HCT116 (cell line): ENCODE measurements around the gene RBBP9.

Source experiments
- JUND ChIP-seq: IDR thresholded peaks from 2 replicates; pipeline ENCODE4 v1.6.1; 2012
- POLR2AphosphoS5 ChIP-seq: IDR thresholded peaks from 2 replicates; pipeline ENCODE4 v1.6.1; 2011; ENCODE audit warnings: mild to moderate bottlenecking, low read depth, low read length, moderate library complexity
- RAD21 ChIP-seq: IDR thresholded peaks from 2 replicates; pipeline ENCODE4 v1.6.1; 2012; ENCODE audit warnings: low read depth, mild to moderate bottlenecking
- TF ChIP-seq, protein P1 (sequence below): IDR thresholded peaks from 2 replicates; pipeline ENCODE4 v1.6.1; 2012
- TF ChIP-seq, protein P2 (sequence below), 3 experiments: fragments of 200-600 bp in 1 of 3; sonication (generic) in 1 of 3; IDR thresholded peaks in 2 of 3; conservative IDR thresholded peaks in 1 of 3; 2 replicates each; pipeline ENCODE4 v1.5.1; 2012 to 2017; ENCODE audit warnings: low read depth in 2 of 3, low read length in 2 of 3, antibody characterized with exemption in 1 of 3, borderline replicate concordance in 1 of 3, control low read depth in 1 of 3, mild to moderate bottlenecking in 1 of 3, mixed read lengths in 1 of 3, mixed run types in 1 of 3, moderate library complexity in 1 of 3; ENCODE audit not compliant: insufficient read depth in 1 of 3

DNA sequence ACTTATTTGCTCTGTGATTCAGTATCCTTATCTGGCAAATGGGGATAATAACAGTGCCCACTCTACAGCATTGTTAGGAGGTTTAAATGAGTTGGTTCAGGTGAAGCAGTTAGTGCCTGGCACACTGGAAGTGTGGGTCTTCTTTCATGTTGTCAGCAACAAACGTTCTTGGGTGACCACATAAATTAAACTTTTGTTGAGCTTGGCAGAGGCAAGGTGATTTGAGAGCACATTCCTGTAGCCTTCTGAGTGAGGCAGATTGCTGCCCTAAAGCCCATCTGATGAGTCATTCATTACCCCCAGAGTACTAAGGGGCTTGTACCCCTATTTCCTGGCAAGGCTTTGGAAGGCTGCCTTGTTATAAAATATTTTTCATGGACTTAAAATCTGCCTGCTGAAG lies 36.5 kb upstream of the RBBP9 start:
- TF ChIP-seq JUND (no peak), RAD21 (no peak), POLR2AphosphoS5 (no peak)
- TF ChIP-seq, protein P1, sequence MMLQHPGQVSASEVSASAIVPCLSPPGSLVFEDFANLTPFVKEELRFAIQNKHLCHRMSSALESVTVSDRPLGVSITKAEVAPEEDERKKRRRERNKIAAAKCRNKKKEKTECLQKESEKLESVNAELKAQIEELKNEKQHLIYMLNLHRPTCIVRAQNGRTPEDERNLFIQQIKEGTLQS, result no peak
- TF ChIP-seq, protein P2, sequence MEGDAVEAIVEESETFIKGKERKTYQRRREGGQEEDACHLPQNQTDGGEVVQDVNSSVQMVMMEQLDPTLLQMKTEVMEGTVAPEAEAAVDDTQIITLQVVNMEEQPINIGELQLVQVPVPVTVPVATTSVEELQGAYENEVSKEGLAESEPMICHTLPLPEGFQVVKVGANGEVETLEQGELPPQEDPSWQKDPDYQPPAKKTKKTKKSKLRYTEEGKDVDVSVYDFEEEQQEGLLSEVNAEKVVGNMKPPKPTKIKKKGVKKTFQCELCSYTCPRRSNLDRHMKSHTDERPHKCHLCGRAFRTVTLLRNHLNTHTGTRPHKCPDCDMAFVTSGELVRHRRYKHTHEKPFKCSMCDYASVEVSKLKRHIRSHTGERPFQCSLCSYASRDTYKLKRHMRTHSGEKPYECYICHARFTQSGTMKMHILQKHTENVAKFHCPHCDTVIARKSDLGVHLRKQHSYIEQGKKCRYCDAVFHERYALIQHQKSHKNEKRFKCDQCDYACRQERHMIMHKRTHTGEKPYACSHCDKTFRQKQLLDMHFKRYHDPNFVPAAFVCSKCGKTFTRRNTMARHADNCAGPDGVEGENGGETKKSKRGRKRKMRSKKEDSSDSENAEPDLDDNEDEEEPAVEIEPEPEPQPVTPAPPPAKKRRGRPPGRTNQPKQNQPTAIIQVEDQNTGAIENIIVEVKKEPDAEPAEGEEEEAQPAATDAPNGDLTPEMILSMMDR (IDR thresholded peaks at IDR 0.05 in 2 of 3, conservative IDR thresholded peaks at IDR 0.05 in 1 of 3; ENCODE audit: borderline replicate concordance in 1 of 3, insufficient read depth in 1 of 3, low read depth in 2 of 3, low read length in 2 of 3), result no peak
